CD8-positive, alpha-beta memory T cell (primary cell): ENCODE results near the gene ATP6V1G3. TPM values are rescaled to one million over a fixed set of nuclear protein-coding genes. Genes with fewer than 3 reads are reported as not detected.
"Not testable (repeated sequence)": the region's sequence is repeated elsewhere in the genome, so short reads cannot be mapped to it uniquely, and the experiment has no call there.

ENCODE experiments used
- CTCF ChIA-PET: fragments of 350-600 bp; sonication (Branson Sonifier 250); formaldehyde crosslinking; loops from one replicate; lab custom pipeline; 2021; ENCODE audit warnings: antibody characterized with exemption; lab: Charles Lee
- POLR2A ChIA-PET: fragments of 350-600 bp; sonication (Branson Sonifier 250); formaldehyde crosslinking; loops from one replicate; lab custom pipeline; 2021; ENCODE audit warnings: antibody characterized with exemption; lab: Charles Lee
- DNase-seq, 5 donors: peaks; one replicate each; pipeline versions ENCODE4 v3.0.0 to v3.0.0-alpha.2; 2020 to 2022; ENCODE audit warnings: mixed read lengths in 1 of 5
- H3K27ac ChIP-seq: one replicate; pipeline ENCODE4 v1.7.0; 2013; ENCODE audit warnings: low read depth, mild to moderate bottlenecking, low read length, moderate library complexity
- H3K27me3 ChIP-seq: 2 replicates; pipeline ENCODE4 v1.7.0; 2013; ENCODE audit warnings: low read length, mild to moderate bottlenecking; ENCODE audit not compliant: insufficient read depth, poor library complexity, severe bottlenecking
- H3K36me3 ChIP-seq: 2 replicates; pipeline ENCODE4 v1.7.0; 2013; ENCODE audit warnings: mild to moderate bottlenecking, low read length, moderate library complexity; ENCODE audit not compliant: insufficient read depth
- H3K4me1 ChIP-seq: 2 replicates; pipeline ENCODE4 v1.7.0; 2013; ENCODE audit warnings: mild to moderate bottlenecking, low read length, moderate library complexity; ENCODE audit not compliant: insufficient read depth
- H3K4me3 ChIP-seq: 2 replicates; pipeline ENCODE4 v1.7.0; 2013; ENCODE audit warnings: mild to moderate bottlenecking, low read length
- H3K9me3 ChIP-seq: 2 replicates; pipeline ENCODE4 v1.7.0; 2013; ENCODE audit warnings: mild to moderate bottlenecking, low read length
- H3K27ac Mint-ChIP-seq, 8 donors: one replicate each; pipeline ENCODE4 v1.8.0; 2020 to 2021; ENCODE audit warnings: mixed read lengths in 8 of 8, mild to moderate bottlenecking in 6 of 8, inconsistent platforms in 3 of 8, moderate library complexity in 3 of 8
- H3K27me3 Mint-ChIP-seq, 2 donors: one replicate each; pipeline ENCODE4 v1.8.0; 2020 to 2021; ENCODE audit warnings: mixed read lengths in 2 of 2, mild to moderate bottlenecking in 1 of 2, moderate library complexity in 1 of 2
- H3K36me3 Mint-ChIP-seq, 3 donors: one replicate each; pipeline ENCODE4 v1.8.0; 2020 to 2021; ENCODE audit warnings: mixed read lengths in 3 of 3, inconsistent platforms in 1 of 3, mild to moderate bottlenecking in 1 of 3
- H3K4me1 Mint-ChIP-seq, 3 donors: one replicate each; pipeline ENCODE4 v1.8.0; 2020 to 2021; ENCODE audit warnings: mixed read lengths in 3 of 3, inconsistent platforms in 1 of 3, mild to moderate bottlenecking in 1 of 3
- H3K4me3 Mint-ChIP-seq, 7 donors: one replicate each; pipeline ENCODE4 v1.8.0; 2020 to 2021; ENCODE audit warnings: mixed read lengths in 7 of 7, mild to moderate bottlenecking in 6 of 7, moderate library complexity in 4 of 7, inconsistent platforms in 2 of 7
- H3K9me3 Mint-ChIP-seq, 5 donors: one replicate each; pipeline ENCODE4 v1.8.0; 2020 to 2022; ENCODE audit warnings: mixed read lengths in 5 of 5, mild to moderate bottlenecking in 3 of 5, moderate library complexity in 2 of 5, inconsistent platforms in 1 of 5
- polyA plus RNA-seq: library from polyadenylated mRNA; unstranded; fragments of 300-500 nt; fragmentation: Illumina TruSeq; gene quantifications from one replicate; pipeline ENCODE4 v1.2.3, GENCODE V29; 2021
- total RNA-seq, 2 experiments: library from RNA; stranded (reverse); gene quantifications; one replicate each; pipeline ENCODE4 v1.2.3, GENCODE V29; 2021

ATP6V1G3 gene
- total and polyA plus RNA-seq, 3 experiments from 2014 or later = not detected

GRCh38 chr1:198529414-198529813, 11.1 kb downstream of the ATP6V1G3 start:
- peaks cover 43 to 70% (median 44%) of the 10 kb centered on the region in 3 donors for H3K4me1 Mint-ChIP-seq
- no peak overlapping the region for H3K4me3 Mint-ChIP-seq
- no peaks in the 10 kb centered on the region for H3K9me3 Mint-ChIP-seq
- H3K36me3 ChIP-seq = no peaks in the 10 kb centered on the region
- POLR2A ChIA-PET = no interaction called here
- H3K27ac ChIP-seq = no peak overlapping the region
- H3K27me3 ChIP-seq = no peaks in the 10 kb centered on the region
- H3K4me3 ChIP-seq = no peak overlapping the region
- H3K9me3 ChIP-seq = no peaks in the 10 kb centered on the region
- H3K27me3 Mint-ChIP-seq = no peaks in the 10 kb centered on the region
- no peak for DNase-seq
- H3K4me1 ChIP-seq = peaks cover 58% of the 10 kb centered on the region
- CTCF ChIA-PET = interaction anchor here (0.8 to 1.5 kb wide), 3 partner anchors 9 to 107 kb away, joined by 3 read pairs; no protein-coding TSS in a partner anchor
- H3K27ac Mint-ChIP-seq = no peak overlapping the region
- H3K36me3 Mint-ChIP-seq = peaks cover 0 to 29% (median 0%) of the 10 kb centered on the region in 3 donors

GRCh38 chr1:198528364-198528763, 12.1 kb downstream of the ATP6V1G3 start:
- peaks cover 0 to 23% (median 0%) of the 10 kb centered on the region in 3 donors for H3K36me3 Mint-ChIP-seq

GRCh38 chr1:198524556-198524955, 15.9 kb downstream of the ATP6V1G3 start:
- no peaks in the 10 kb centered on the region for H3K27me3 Mint-ChIP-seq
- Histone ChIP-seq H3K27ac (peak overlapping the region; percentile 10), H3K4me1 (peaks cover 75% of the 10 kb centered on the region), H3K36me3 (no peaks in the 10 kb centered on the region), H3K9me3 (no peaks in the 10 kb centered on the region), H3K27me3 (no peaks in the 10 kb centered on the region), H3K4me3 (peak overlapping the region; percentile 51)
- CTCF ChIA-PET = interaction anchor here (0.9 to 1.4 kb wide), 5 partner anchors 9 to 161 kb away, joined by 3 to 4 read pairs (median 3); partner anchors contain the start of gene ATP6V1G3
- H3K36me3 Mint-ChIP-seq = peaks cover 0 to 8% (median 0%) of the 10 kb centered on the region in 3 donors
- no peaks in the 10 kb centered on the region for H3K9me3 Mint-ChIP-seq
- peak overlapping the region; percentile 60 to 87 (median 80) for H3K4me3 Mint-ChIP-seq
- H3K4me1 Mint-ChIP-seq = peaks cover 57 to 80% (median 66%) of the 10 kb centered on the region in 3 donors
- no peak for DNase-seq
- POLR2A ChIA-PET = interaction anchor here (0.7 kb wide), 2 partner anchors 13 to 98 kb away, joined by 5 read pairs; no protein-coding TSS in a partner anchor
- H3K27ac Mint-ChIP-seq = peak overlapping the region; percentile 84 to 100 (median 92)

More at GRCh38 chr1:198528364-198528763, 12.1 kb downstream of the ATP6V1G3 start:
- no peak overlapping the region for H3K4me3 Mint-ChIP-seq
- no peak overlapping the region for H3K27ac Mint-ChIP-seq
- no peak overlapping the region for H3K27ac ChIP-seq
- CTCF ChIA-PET = interaction anchor here (0.9 to 1.5 kb wide), 2 partner anchors 8 to 30 kb away, joined by 3 to 5 read pairs; no protein-coding TSS in a partner anchor
- no peaks in the 10 kb centered on the region for H3K9me3 Mint-ChIP-seq
- H3K36me3 ChIP-seq = no peaks in the 10 kb centered on the region
- peaks cover 50% of the 10 kb centered on the region for H3K4me1 ChIP-seq
- H3K4me3 ChIP-seq = no peak overlapping the region
- no peaks in the 10 kb centered on the region for H3K9me3 ChIP-seq
- no peaks in the 10 kb centered on the region for H3K27me3 Mint-ChIP-seq
- H3K27me3 ChIP-seq = no peaks in the 10 kb centered on the region
- H3K4me1 Mint-ChIP-seq = peaks cover 38 to 66% (median 42%) of the 10 kb centered on the region in 3 donors
- DNase-seq = no peak
- POLR2A ChIA-PET = no interaction called here

- Histone ChIP-seq H3K4me3 (peak overlapping the region; percentile 51), H3K27ac (peak overlapping the region; percentile 10), H3K4me1 (peaks cover 76% of the 10 kb centered on the region)
- not testable (repeated sequence) for H3K36me3 ChIP-seq, H3K27me3 Mint-ChIP-seq, H3K36me3 Mint-ChIP-seq, H3K9me3 Mint-ChIP-seq, H3K27me3 ChIP-seq, H3K9me3 ChIP-seq
- H3K4me1 Mint-ChIP-seq = peaks cover 62 to 82% (median 70%) of the 10 kb centered on the region in 3 donors
- CTCF ChIA-PET = interaction anchor here (0.9 to 1.4 kb wide), 5 partner anchors 9 to 162 kb away, joined by 3 to 4 read pairs (median 3); partner anchors contain the start of gene ATP6V1G3
- POLR2A ChIA-PET = interaction anchor here (0.6 to 0.7 kb wide), 3 partner anchors 13 to 98 kb away, joined by 5 to 8 read pairs (median 5); no protein-coding TSS in a partner anchor
- H3K27ac Mint-ChIP-seq = peak overlapping the region; percentile 84 to 100 (median 92)
- peak overlapping the region; percentile 60 to 87 (median 80) for H3K4me3 Mint-ChIP-seq
- peak in 3 of 5 donors; percentile 16 to 50 (median 38) for DNase-seq
These were observed 16.4 kb downstream of the ATP6V1G3 start for GRCh38 chr1:198524127-198524526.

GRCh38 chr1:198523182-198523950, 17.1 kb downstream of the ATP6V1G3 start:
- peak in 2 of 5 donors; percentile 46 to 55 for DNase-seq
- Histone ChIP-seq H3K4me1 (peaks cover 82% of the 10 kb centered on the region), H3K27ac (peak overlapping the region; percentile 10), H3K36me3 (no peaks in the 10 kb centered on the region), H3K4me3 (peak overlapping the region; percentile 51), H3K27me3 (no peaks in the 10 kb centered on the region), H3K9me3 (no peaks in the 10 kb centered on the region)
- Mint-ChIP-seq H3K27ac (peak overlapping the region; percentile 84 to 100 (median 94)), H3K4me1 (peaks cover 69 to 89% (median 74%) of the 10 kb centered on the region in 3 donors), H3K9me3 (no peaks in the 10 kb centered on the region), H3K4me3 (peak overlapping the region; percentile 74 to 87 (median 80)), H3K36me3 (peaks cover 0 to 8% (median 0%) of the 10 kb centered on the region in 3 donors), H3K27me3 (no peaks in the 10 kb centered on the region)
- ChIA-PET CTCF (interaction anchor here (0.6 to 1.9 kb wide), 18 partner anchors 10 to 178 kb away, joined by 3 to 8 read pairs (median 4); partner anchors contain the start of gene ATP6V1G3), POLR2A (interaction anchor here (0.5 to 1.9 kb wide), 8 partner anchors 49 to 177 kb away, joined by 3 to 11 read pairs (median 3); no protein-coding TSS in a partner anchor)

GRCh38 chr1:198520524-198521254, 19.8 kb downstream of the ATP6V1G3 start:
- peak in 1 of 5 donors; percentile 36 for DNase-seq
- peaks cover 78 to 90% (median 87%) of the 10 kb centered on the region in 3 donors for H3K4me1 Mint-ChIP-seq
- H3K9me3 Mint-ChIP-seq = no peaks in the 10 kb centered on the region
- peak overlapping the region; percentile 79 to 100 (median 92) for H3K27ac Mint-ChIP-seq
- H3K36me3 Mint-ChIP-seq = peaks cover 0 to 6% (median 5%) of the 10 kb centered on the region in 3 donors
- H3K27ac ChIP-seq = no peak overlapping the region
- no peaks in the 10 kb centered on the region for H3K36me3 ChIP-seq
- no peaks in the 10 kb centered on the region for H3K9me3 ChIP-seq
- CTCF ChIA-PET = interaction anchor here (1.0 to 2.7 kb wide), 7 partner anchors 8 to 169 kb away, joined by 3 to 6 read pairs (median 4); no protein-coding TSS in a partner anchor
- peak overlapping the region; percentile 68 to 90 (median 78) for H3K4me3 Mint-ChIP-seq
- POLR2A ChIA-PET = no interaction called here
- H3K27me3 ChIP-seq = no peaks in the 10 kb centered on the region
- H3K27me3 Mint-ChIP-seq = no peaks in the 10 kb centered on the region
- H3K4me3 ChIP-seq = peak overlapping the region; percentile 30
- H3K4me1 ChIP-seq = peaks cover 70% of the 10 kb centered on the region
